Keratinocyte (primary cell): Measurements from ENCODE around the gene SREK1IP1.

Experiments
- CTCF ChIP-seq, 3 experiments: IDR thresholded peaks in 1 of 3; conservative IDR thresholded peaks in 1 of 3; optimal IDR thresholded peaks in 1 of 3; 2 replicates in 2 of 3; 3 replicates in 1 of 3; pipeline versions ENCODE3 to v1.5.1; 2011; ENCODE audit warnings: low read length in 3 of 3, mild to moderate bottlenecking in 3 of 3, moderate library complexity in 2 of 3, control low read depth in 1 of 3, inconsistent platforms in 1 of 3; ENCODE audit not compliant: insufficient read depth in 2 of 3; ENCODE audit errors: extremely low read depth in 1 of 3
- EZH2 ChIP-seq: IDR thresholded peaks from one replicate; pipeline ENCODE4 v1.6.1; 2012; ENCODE audit warnings: inconsistent platforms, mild to moderate bottlenecking, low read length, moderate library complexity

- TF ChIP-seq CTCF (optimal IDR thresholded peaks at IDR 0.05 in 1 of 3, IDR thresholded peaks at IDR 0.05 in 1 of 3, conservative IDR thresholded peaks at IDR 0.05 in 1 of 3; ENCODE audit: extremely low read depth in 1 of 3, insufficient read depth in 2 of 3, low read length in 3 of 3) = no peak
- TF ChIP-seq EZH2 = no peak
Observed at GRCh38 chr5:64794053-64794770, 25.7 kb upstream of the SREK1IP1 start.
